Ascending aorta (tissue), 2 donors: Measurements from ENCODE around the gene HSPBP1. TPM values are rescaled to one million over a fixed set of nuclear protein-coding genes. Genes with fewer than 3 reads are reported as not detected.

Source experiments
- DNase-seq, 2 donors: peaks; one replicate each; pipeline ENCODE4 v3.0.0-alpha.2; 2019; ENCODE audit warnings: low spot score in 2 of 2
- H3K27ac ChIP-seq, 2 donors: fragments of 200-600 bp; sonication (generic); one replicate each; pipeline ENCODE4 v1.5.1; 2016 to 2017; ENCODE audit warnings: mild to moderate bottlenecking in 1 of 2
- H3K27me3 ChIP-seq: fragments of 200-600 bp; sonication (generic); one replicate; pipeline ENCODE4 v1.5.1; 2017
- H3K36me3 ChIP-seq, 2 donors: fragments of 200-600 bp; sonication (generic); one replicate each; pipeline ENCODE4 v1.5.1; 2016
- H3K4me1 ChIP-seq, 2 donors: fragments of 200-600 bp; sonication (generic); one replicate each; pipeline ENCODE4 v1.5.1; 2016 to 2017; ENCODE audit warnings: mild to moderate bottlenecking in 1 of 2
- H3K4me3 ChIP-seq, 2 donors: fragments of 200-600 bp; sonication (generic); one replicate each; pipeline ENCODE4 v1.5.1; 2016 to 2017; ENCODE audit warnings: mild to moderate bottlenecking in 1 of 2
- H3K9me3 ChIP-seq, 2 donors: fragments of 200-600 bp; sonication (generic); one replicate each; pipeline ENCODE4 v1.5.1; 2016
- intact Hi-C: fragments of 100-400 bp; cut with DNase I; formaldehyde crosslinking; loops from one replicate; pipeline ENCODE4 v1.15.1; 2023
- total RNA-seq: library from RNA; depleted of rRNA; stranded (reverse); fragments of >200 nt; gene quantifications from one replicate; pipeline ENCODE4 v1.1.0, GENCODE V29; 2016
- TF ChIP-seq, protein P1 (sequence below), 3 experiments: fragments of 200-600 bp in 2 of 3; fragments of 450-650 bp in 1 of 3; sonication (generic) in 2 of 3; IDR thresholded peaks; one replicate each; pipeline ENCODE4 v1.5.1; 2016 to 2019; ENCODE audit warnings: antibody characterized with exemption in 3 of 3, mild to moderate bottlenecking in 1 of 3, moderate library complexity in 1 of 3

Gene HSPBP1
- total RNA-seq, 1 donor from 2014 or later, result 72.7 TPM

GRCh38 chr19:55238030-55238429 is 41.9 kb downstream of the HSPBP1 start:
- Histone ChIP-seq H3K27ac (no peak overlapping the region), H3K4me3 (no peak overlapping the region), H3K9me3 (no peaks in the 10 kb centered on the region), H3K36me3 (peaks cover 83 to 96% of the 10 kb centered on the region in 2 donors), H3K27me3 (no peaks in the 10 kb centered on the region), H3K4me1 (no peaks in the 10 kb centered on the region)
- TF ChIP-seq, protein P1, sequence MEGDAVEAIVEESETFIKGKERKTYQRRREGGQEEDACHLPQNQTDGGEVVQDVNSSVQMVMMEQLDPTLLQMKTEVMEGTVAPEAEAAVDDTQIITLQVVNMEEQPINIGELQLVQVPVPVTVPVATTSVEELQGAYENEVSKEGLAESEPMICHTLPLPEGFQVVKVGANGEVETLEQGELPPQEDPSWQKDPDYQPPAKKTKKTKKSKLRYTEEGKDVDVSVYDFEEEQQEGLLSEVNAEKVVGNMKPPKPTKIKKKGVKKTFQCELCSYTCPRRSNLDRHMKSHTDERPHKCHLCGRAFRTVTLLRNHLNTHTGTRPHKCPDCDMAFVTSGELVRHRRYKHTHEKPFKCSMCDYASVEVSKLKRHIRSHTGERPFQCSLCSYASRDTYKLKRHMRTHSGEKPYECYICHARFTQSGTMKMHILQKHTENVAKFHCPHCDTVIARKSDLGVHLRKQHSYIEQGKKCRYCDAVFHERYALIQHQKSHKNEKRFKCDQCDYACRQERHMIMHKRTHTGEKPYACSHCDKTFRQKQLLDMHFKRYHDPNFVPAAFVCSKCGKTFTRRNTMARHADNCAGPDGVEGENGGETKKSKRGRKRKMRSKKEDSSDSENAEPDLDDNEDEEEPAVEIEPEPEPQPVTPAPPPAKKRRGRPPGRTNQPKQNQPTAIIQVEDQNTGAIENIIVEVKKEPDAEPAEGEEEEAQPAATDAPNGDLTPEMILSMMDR (IDR thresholded peaks at IDR 0.05), result no peak
- DNase-seq, result no peak
- intact Hi-C loops, result no loop called here

GRCh38 chr19:55232986-55233385 is 46.9 kb downstream of the HSPBP1 start:
- intact Hi-C loops, result no loop called here
- TF ChIP-seq, protein P1 (IDR thresholded peaks at IDR 0.05), result no peak
- Histone ChIP-seq H3K4me1 (no peaks in the 10 kb centered on the region), H3K27ac (no peak overlapping the region), H3K4me3 (no peak overlapping the region), H3K9me3 (no peaks in the 10 kb centered on the region), H3K36me3 (peaks cover 82 to 93% of the 10 kb centered on the region in 2 donors), H3K27me3 (no peaks in the 10 kb centered on the region)
- DNase-seq, result no peak

DNA sequence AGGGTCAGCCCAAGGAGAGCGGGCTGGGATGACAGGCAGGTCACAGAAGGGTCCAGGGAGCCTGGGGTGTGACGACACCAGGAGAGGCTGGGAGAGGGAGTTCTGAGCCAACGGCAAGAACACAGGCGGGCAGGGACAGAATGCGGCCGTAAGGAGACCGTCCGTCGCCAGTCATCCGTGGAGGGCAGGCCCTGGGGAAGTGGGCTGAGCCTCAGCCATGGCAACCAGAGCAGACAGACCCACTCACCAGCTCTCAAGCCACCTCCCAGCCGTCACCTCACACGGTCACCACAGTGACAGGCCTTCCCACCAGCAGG is 47.7 kb downstream of the HSPBP1 start:
- H3K9me3 ChIP-seq, result no peaks in the 10 kb centered on the region
- H3K36me3 ChIP-seq, result peaks cover 82 to 89% of the 10 kb centered on the region in 2 donors
- H3K4me3 ChIP-seq, result no peak overlapping the region
- no peak for DNase-seq
- intact Hi-C loops, result no loop called here
- H3K4me1 ChIP-seq, result no peaks in the 10 kb centered on the region
- H3K27me3 ChIP-seq, result no peaks in the 10 kb centered on the region
- no peak overlapping the region for H3K27ac ChIP-seq
- TF ChIP-seq, protein P1 (IDR thresholded peaks at IDR 0.05), result no peak

GRCh38 chr19:55231391-55232285 is 48.3 kb downstream of the HSPBP1 start:
- DNase-seq, result no peak
- Histone ChIP-seq H3K9me3 (no peaks in the 10 kb centered on the region), H3K27me3 (no peaks in the 10 kb centered on the region), H3K4me3 (no peak overlapping the region), H3K4me1 (no peaks in the 10 kb centered on the region), H3K36me3 (peaks cover 82 to 89% of the 10 kb centered on the region in 2 donors), H3K27ac (no peak overlapping the region)
- intact Hi-C loops, result no loop called here
- TF ChIP-seq, protein P1 (IDR thresholded peaks at IDR 0.05), result no peak

- no peaks in the 10 kb centered on the region for H3K9me3 ChIP-seq
- TF ChIP-seq, protein P1 (IDR thresholded peaks at IDR 0.05), result no peak
- H3K4me1 ChIP-seq, result no peaks in the 10 kb centered on the region
- intact Hi-C loops, result no loop called here
- no peak overlapping the region for H3K27ac ChIP-seq
- no peak for DNase-seq
- H3K27me3 ChIP-seq, result no peaks in the 10 kb centered on the region
- H3K4me3 ChIP-seq, result no peak overlapping the region
- peaks cover 76 to 82% of the 10 kb centered on the region in 2 donors for H3K36me3 ChIP-seq
These were observed 49.1 kb downstream of the HSPBP1 start for GRCh38 chr19:55230780-55231179.
